HCT116 (cell line): ENCODE measurements around the gene TPK1. TPM values are rescaled to one million over a fixed set of nuclear protein-coding genes. Genes with fewer than 3 reads are reported as not detected.

Experiments used
- ATAC-seq: fragments of 200-7000 bp; cut with Tn5 transposase; 2 replicates; pipeline ENCODE4 v1.9.1; 2020; ENCODE audit warnings: mild to moderate bottlenecking, moderate library complexity
- BruUV-seq: library from RNA; stranded (reverse); fragments of 400-500 nt; replicated peaks from 2 replicates; lab custom pipeline; 2021; lab: Mats Ljungman, UMichigan
- CTCF ChIA-PET: fragments of 300-600 bp; sonication (Branson Sonifier 250); formaldehyde crosslinking; loops from one replicate; lab custom pipeline; 2021; ENCODE audit warnings: antibody characterized with exemption; lab: Charles Lee
- POLR2A ChIA-PET: fragments of 300-600, 350-600 bp; sonication (Branson Sonifier 250); formaldehyde crosslinking; loops from one replicate; lab custom pipeline; 2021; ENCODE audit warnings: antibody characterized with exemption; lab: Charles Lee
- RAD21 ChIA-PET, 2 experiments: fragments of 300-600 bp; sonication (Branson Sonifier 250); formaldehyde crosslinking; loops; one replicate each; lab custom pipeline; 2023; ENCODE audit warnings: low total read pairs in 2 of 2; ENCODE audit not compliant: uncharacterized antibody in 2 of 2, unreplicated experiment in 2 of 2, low non-redundant PET in 1 of 2; lab: Charles Lee
- DNase-seq: peaks from one replicate; pipeline ENCODE4 v3.0.0-alpha.2; 2010; ENCODE audit warnings: low read depth, low spot score
- H2AFZ ChIP-seq: fragments of 200-600 bp; shearing (Covaris generic), sonication (generic); 2 replicates; pipeline ENCODE4 v1.6.1; 2017; ENCODE audit warnings: low read depth, mixed run types, mixed read lengths, antibody characterized with exemption, low read length; ENCODE audit not compliant: poor library complexity, severe bottlenecking
- H3K27ac ChIP-seq: 2 replicates; pipeline ENCODE4 v1.5.1; 2012; ENCODE audit warnings: low read depth, low read length
- H3K27me3 ChIP-seq: fragments of 200-600 bp; sonication (generic); 2 replicates; pipeline ENCODE4 v1.6.1; 2016; ENCODE audit warnings: mixed run types, low read length, mixed read lengths; ENCODE audit not compliant: insufficient read depth
- H3K36me3 ChIP-seq, 2 experiments: fragments of 200-500 bp in 1 of 2; fragments of 200-600 bp in 1 of 2; sonication (Bioruptor generic) in 1 of 2; sonication (generic) in 1 of 2; 2 replicates each; pipeline versions ENCODE4 v1.5.1 to v1.6.1; 2014 to 2016; ENCODE audit warnings: low read length in 2 of 2, inconsistent platforms in 1 of 2, mixed read lengths in 1 of 2, mixed run types in 1 of 2; ENCODE audit not compliant: insufficient read depth in 2 of 2, control insufficient read depth in 1 of 2
- H3K4me1 ChIP-seq, 2 experiments: fragments of 200-600 bp in 1 of 2; sonication (generic) in 1 of 2; 2 replicates each; pipeline versions ENCODE4 v1.5.1 to v1.6.1; 2012 to 2017; ENCODE audit warnings: low read length in 2 of 2, inconsistent platforms in 1 of 2, mild to moderate bottlenecking in 1 of 2, mixed read lengths in 1 of 2, mixed run types in 1 of 2, moderate library complexity in 1 of 2; ENCODE audit not compliant: insufficient read depth in 2 of 2, control insufficient read depth in 1 of 2
- H3K4me2 ChIP-seq: fragments of 200-600 bp; sonication (generic); 2 replicates; pipeline ENCODE4 v1.6.1; 2017; ENCODE audit warnings: mixed run types, low read length, mixed read lengths
- H3K4me3 ChIP-seq, 2 experiments: fragments of 200-600 bp in 1 of 2; sonication (generic) in 1 of 2; replicated peaks in 1 of 2; 2 replicates each; pipeline ENCODE4 v1.5.1; 2011 to 2016; ENCODE audit warnings: low read length in 2 of 2, control low read depth in 1 of 2, low read depth in 1 of 2, mild to moderate bottlenecking in 1 of 2, mixed read lengths in 1 of 2, mixed run types in 1 of 2
- H3K79me2 ChIP-seq: fragments of 200-600 bp; sonication (generic); 2 replicates; pipeline ENCODE4 v1.6.1; 2017; ENCODE audit warnings: mild to moderate bottlenecking, mixed run types, low read length, moderate library complexity, mixed read lengths; ENCODE audit not compliant: insufficient read depth
- H3K9ac ChIP-seq: fragments of 200-600 bp; sonication (generic); 2 replicates; pipeline ENCODE4 v1.6.1; 2016; ENCODE audit warnings: low read length, mixed read lengths
- H3K9me2 ChIP-seq: fragments of 200-600 bp; sonication (generic), shearing (Covaris generic); 2 replicates; pipeline ENCODE4 v1.6.1; 2017; ENCODE audit warnings: mixed run types, mild to moderate bottlenecking, moderate library complexity; ENCODE audit not compliant: insufficient read depth
- H3K9me3 ChIP-seq, 2 experiments: fragments of 200-500 bp in 1 of 2; fragments of 200-600 bp in 1 of 2; sonication (Bioruptor generic) in 1 of 2; sonication (generic) in 1 of 2; 2 replicates each; pipeline ENCODE4 v1.6.1; 2014 to 2017; ENCODE audit warnings: low read length in 2 of 2, mixed read lengths in 2 of 2, inconsistent platforms in 1 of 2, low read depth in 1 of 2, mild to moderate bottlenecking in 1 of 2, mixed run types in 1 of 2, moderate library complexity in 1 of 2; ENCODE audit not compliant: control insufficient read depth in 1 of 2, insufficient read depth in 1 of 2
- H4K20me1 ChIP-seq: fragments of 200-600 bp; sonication (generic), shearing (Covaris generic); 2 replicates; pipeline ENCODE4 v1.6.1; 2017; ENCODE audit warnings: mixed run types, mild to moderate bottlenecking, moderate library complexity; ENCODE audit not compliant: insufficient read depth
- CBX3 ChIP-seq: IDR thresholded peaks from 2 replicates; pipeline ENCODE4 v1.6.1; 2012; ENCODE audit warnings: low read depth
- CEBPB ChIP-seq: IDR thresholded peaks from 2 replicates; pipeline ENCODE4 v1.6.1; 2012; ENCODE audit warnings: low read depth
- EGR1 ChIP-seq: IDR thresholded peaks from 2 replicates; pipeline ENCODE4 v1.6.1; 2012; ENCODE audit warnings: low read depth
- ELF1 ChIP-seq: IDR thresholded peaks from 2 replicates; pipeline ENCODE4 v1.6.1; 2012; ENCODE audit warnings: low read depth, borderline replicate concordance
- EZH2 ChIP-seq: fragments of 200-600 bp; sonication (generic); IDR thresholded peaks from 2 replicates; pipeline ENCODE4 v1.6.1; 2017; ENCODE audit warnings: antibody characterized with exemption, mixed run types
- EZH2phosphoT487 ChIP-seq: fragments of 200-600 bp; IDR thresholded peaks from 2 replicates; pipeline ENCODE4 v1.6.1; 2018; ENCODE audit warnings: antibody characterized with exemption, borderline replicate concordance
- FOSL1 ChIP-seq: IDR thresholded peaks from 2 replicates; pipeline ENCODE4 v1.6.1; 2012; ENCODE audit warnings: low read depth
- JUND ChIP-seq: IDR thresholded peaks from 2 replicates; pipeline ENCODE4 v1.6.1; 2012
- POLR2A ChIP-seq: IDR thresholded peaks from 2 replicates; pipeline ENCODE4 v1.7.0; 2011; ENCODE audit warnings: borderline replicate concordance; ENCODE audit not compliant: insufficient read depth, insufficient read length; ENCODE audit errors: extremely low read depth
- RAD21 ChIP-seq: IDR thresholded peaks from 2 replicates; pipeline ENCODE4 v1.6.1; 2012; ENCODE audit warnings: low read depth, mild to moderate bottlenecking
- SP1 ChIP-seq: IDR thresholded peaks from 2 replicates; pipeline ENCODE4 v1.6.1; 2012; ENCODE audit warnings: low read depth
- SRF ChIP-seq: IDR thresholded peaks from 2 replicates; pipeline ENCODE4 v1.6.1; 2012; ENCODE audit warnings: low read depth
- TCF7L2 ChIP-seq: IDR thresholded peaks from 2 replicates; pipeline ENCODE4 v1.7.0; 2011; ENCODE audit warnings: borderline replicate concordance, inconsistent platforms; ENCODE audit not compliant: insufficient read depth, insufficient read length; ENCODE audit errors: extremely low read depth
- YY1 ChIP-seq: IDR thresholded peaks from 2 replicates; pipeline ENCODE4 v1.6.1; 2011; ENCODE audit warnings: low read length, low read depth, moderate library complexity, mild to moderate bottlenecking; ENCODE audit not compliant: insufficient replicate concordance; ENCODE audit errors: extremely low read depth
- ZNF274 ChIP-seq: fragments of 200-500 bp; sonication (Bioruptor generic); IDR thresholded peaks from 2 replicates; pipeline ENCODE4 v1.6.1; 2014; ENCODE audit warnings: mild to moderate bottlenecking, low read depth, low read length, inconsistent platforms
- intact Hi-C: fragments of 100-400 bp; cut with micrococcal nuclease; formaldehyde crosslinking; loops from 2 replicates; pipeline ENCODE4 v1.10.0; 2022
- total RNA-seq: library from RNA; stranded (reverse); gene quantifications from one replicate; pipeline ENCODE4 v1.2.1, GENCODE V29; 2021; ENCODE audit not compliant: unreplicated experiment
- TF ChIP-seq, protein P1 (sequence below): IDR thresholded peaks from 2 replicates; pipeline ENCODE4 v1.6.1; 2012; ENCODE audit warnings: low read depth
- TF ChIP-seq, protein P2 (sequence below): IDR thresholded peaks from 2 replicates; pipeline ENCODE4 v1.6.1; 2011; ENCODE audit warnings: mild to moderate bottlenecking, low read length, moderate library complexity; ENCODE audit not compliant: insufficient replicate concordance; ENCODE audit errors: extremely low read depth
- TF ChIP-seq, protein P3 (sequence below), 3 experiments: fragments of 200-600 bp in 1 of 3; sonication (generic) in 1 of 3; IDR thresholded peaks in 2 of 3; conservative IDR thresholded peaks in 1 of 3; 2 replicates each; pipeline ENCODE4 v1.5.1; 2012 to 2017; ENCODE audit warnings: low read depth in 2 of 3, low read length in 2 of 3, antibody characterized with exemption in 1 of 3, borderline replicate concordance in 1 of 3, control low read depth in 1 of 3, mild to moderate bottlenecking in 1 of 3, mixed read lengths in 1 of 3, mixed run types in 1 of 3, moderate library complexity in 1 of 3; ENCODE audit not compliant: insufficient read depth in 1 of 3

Gene TPK1
- total RNA-seq, 1 experiment from 2014 or later, result 5.4 TPM

DNA sequence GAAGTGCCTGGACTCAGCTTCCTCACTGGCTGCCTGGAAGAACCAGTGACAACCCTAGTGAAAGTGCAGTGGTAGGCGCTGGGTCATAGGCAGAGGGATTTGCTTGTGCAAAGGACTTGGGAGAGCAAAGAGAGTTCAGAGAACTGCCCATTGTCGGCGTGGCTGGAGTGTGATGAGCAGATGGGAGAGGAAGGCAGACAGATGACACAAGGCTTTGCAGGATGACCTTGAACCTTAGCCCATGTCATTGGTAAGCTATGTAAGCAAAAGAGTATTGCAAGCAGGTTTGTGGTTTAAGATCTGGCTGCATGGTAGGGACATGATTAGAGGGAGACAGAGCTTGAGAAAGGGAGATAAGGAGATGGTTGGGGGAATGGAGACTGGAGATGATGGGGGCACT, 397.1 kb downstream of the TPK1 start:
- Histone ChIP-seq H4K20me1 (no peaks in the 10 kb centered on the region), H3K27me3 (no peaks in the 10 kb centered on the region), H3K9me3 (no peaks in the 10 kb centered on the region), H3K27ac (no peak overlapping the region)
- ATAC-seq, result no peak
- ChIA-PET RAD21 (no interaction called here), CTCF (interaction anchor here (1.3 kb wide), 1 partner anchor 11 kb away, joined by 4 read pairs; no protein-coding TSS in a partner anchor)
- TF ChIP-seq, protein P1, sequence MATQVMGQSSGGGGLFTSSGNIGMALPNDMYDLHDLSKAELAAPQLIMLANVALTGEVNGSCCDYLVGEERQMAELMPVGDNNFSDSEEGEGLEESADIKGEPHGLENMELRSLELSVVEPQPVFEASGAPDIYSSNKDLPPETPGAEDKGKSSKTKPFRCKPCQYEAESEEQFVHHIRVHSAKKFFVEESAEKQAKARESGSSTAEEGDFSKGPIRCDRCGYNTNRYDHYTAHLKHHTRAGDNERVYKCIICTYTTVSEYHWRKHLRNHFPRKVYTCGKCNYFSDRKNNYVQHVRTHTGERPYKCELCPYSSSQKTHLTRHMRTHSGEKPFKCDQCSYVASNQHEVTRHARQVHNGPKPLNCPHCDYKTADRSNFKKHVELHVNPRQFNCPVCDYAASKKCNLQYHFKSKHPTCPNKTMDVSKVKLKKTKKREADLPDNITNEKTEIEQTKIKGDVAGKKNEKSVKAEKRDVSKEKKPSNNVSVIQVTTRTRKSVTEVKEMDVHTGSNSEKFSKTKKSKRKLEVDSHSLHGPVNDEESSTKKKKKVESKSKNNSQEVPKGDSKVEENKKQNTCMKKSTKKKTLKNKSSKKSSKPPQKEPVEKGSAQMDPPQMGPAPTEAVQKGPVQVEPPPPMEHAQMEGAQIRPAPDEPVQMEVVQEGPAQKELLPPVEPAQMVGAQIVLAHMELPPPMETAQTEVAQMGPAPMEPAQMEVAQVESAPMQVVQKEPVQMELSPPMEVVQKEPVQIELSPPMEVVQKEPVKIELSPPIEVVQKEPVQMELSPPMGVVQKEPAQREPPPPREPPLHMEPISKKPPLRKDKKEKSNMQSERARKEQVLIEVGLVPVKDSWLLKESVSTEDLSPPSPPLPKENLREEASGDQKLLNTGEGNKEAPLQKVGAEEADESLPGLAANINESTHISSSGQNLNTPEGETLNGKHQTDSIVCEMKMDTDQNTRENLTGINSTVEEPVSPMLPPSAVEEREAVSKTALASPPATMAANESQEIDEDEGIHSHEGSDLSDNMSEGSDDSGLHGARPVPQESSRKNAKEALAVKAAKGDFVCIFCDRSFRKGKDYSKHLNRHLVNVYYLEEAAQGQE, result no peak
- TF ChIP-seq SRF, result no peak
- no peak for TF ChIP-seq SP1
- no peak for TF ChIP-seq YY1
- TF ChIP-seq, protein P2, sequence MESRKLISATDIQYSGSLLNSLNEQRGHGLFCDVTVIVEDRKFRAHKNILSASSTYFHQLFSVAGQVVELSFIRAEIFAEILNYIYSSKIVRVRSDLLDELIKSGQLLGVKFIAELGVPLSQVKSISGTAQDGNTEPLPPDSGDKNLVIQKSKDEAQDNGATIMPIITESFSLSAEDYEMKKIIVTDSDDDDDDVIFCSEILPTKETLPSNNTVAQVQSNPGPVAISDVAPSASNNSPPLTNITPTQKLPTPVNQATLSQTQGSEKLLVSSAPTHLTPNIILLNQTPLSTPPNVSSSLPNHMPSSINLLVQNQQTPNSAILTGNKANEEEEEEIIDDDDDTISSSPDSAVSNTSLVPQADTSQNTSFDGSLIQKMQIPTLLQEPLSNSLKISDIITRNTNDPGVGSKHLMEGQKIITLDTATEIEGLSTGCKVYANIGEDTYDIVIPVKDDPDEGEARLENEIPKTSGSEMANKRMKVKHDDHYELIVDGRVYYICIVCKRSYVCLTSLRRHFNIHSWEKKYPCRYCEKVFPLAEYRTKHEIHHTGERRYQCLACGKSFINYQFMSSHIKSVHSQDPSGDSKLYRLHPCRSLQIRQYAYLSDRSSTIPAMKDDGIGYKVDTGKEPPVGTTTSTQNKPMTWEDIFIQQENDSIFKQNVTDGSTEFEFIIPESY, result no peak
- TF ChIP-seq RAD21, result no peak
- no peak for TF ChIP-seq EGR1
- no peak for TF ChIP-seq CBX3
- no peak for TF ChIP-seq TCF7L2
- no peak for TF ChIP-seq FOSL1
- no peak for TF ChIP-seq ELF1
- no peak for TF ChIP-seq ZNF274
- TF ChIP-seq JUND, result no peak
- TF ChIP-seq, protein P3, sequence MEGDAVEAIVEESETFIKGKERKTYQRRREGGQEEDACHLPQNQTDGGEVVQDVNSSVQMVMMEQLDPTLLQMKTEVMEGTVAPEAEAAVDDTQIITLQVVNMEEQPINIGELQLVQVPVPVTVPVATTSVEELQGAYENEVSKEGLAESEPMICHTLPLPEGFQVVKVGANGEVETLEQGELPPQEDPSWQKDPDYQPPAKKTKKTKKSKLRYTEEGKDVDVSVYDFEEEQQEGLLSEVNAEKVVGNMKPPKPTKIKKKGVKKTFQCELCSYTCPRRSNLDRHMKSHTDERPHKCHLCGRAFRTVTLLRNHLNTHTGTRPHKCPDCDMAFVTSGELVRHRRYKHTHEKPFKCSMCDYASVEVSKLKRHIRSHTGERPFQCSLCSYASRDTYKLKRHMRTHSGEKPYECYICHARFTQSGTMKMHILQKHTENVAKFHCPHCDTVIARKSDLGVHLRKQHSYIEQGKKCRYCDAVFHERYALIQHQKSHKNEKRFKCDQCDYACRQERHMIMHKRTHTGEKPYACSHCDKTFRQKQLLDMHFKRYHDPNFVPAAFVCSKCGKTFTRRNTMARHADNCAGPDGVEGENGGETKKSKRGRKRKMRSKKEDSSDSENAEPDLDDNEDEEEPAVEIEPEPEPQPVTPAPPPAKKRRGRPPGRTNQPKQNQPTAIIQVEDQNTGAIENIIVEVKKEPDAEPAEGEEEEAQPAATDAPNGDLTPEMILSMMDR (IDR thresholded peaks at IDR 0.05 in 2 of 3, conservative IDR thresholded peaks at IDR 0.05 in 1 of 3; ENCODE audit: borderline replicate concordance in 1 of 3, insufficient read depth in 1 of 3, low read depth in 2 of 3, low read length in 2 of 3), result no peak
- TF ChIP-seq EZH2phosphoT487, result no peak
- no peak for TF ChIP-seq CEBPB
- TF ChIP-seq EZH2, result no peak
- TF ChIP-seq POLR2A, result no peak
- TF ChIP-seq, all 23 proteins: peak for 0
- no peaks in the 10 kb centered on the region for H3K9me2 ChIP-seq
- DNase-seq, result no peak
- no peaks in the 10 kb centered on the region for H3K4me1 ChIP-seq
- no peak overlapping the region for H2AFZ ChIP-seq
- no peak overlapping the region for H3K4me3 ChIP-seq
- BruUV-seq, result no TSS peak
- no peaks in the 10 kb centered on the region for H3K79me2 ChIP-seq
- no peak overlapping the region for H3K9ac ChIP-seq
- intact Hi-C loops, result no loop called here
- H3K36me3 ChIP-seq, result no peaks in the 10 kb centered on the region
- POLR2A ChIA-PET, result no interaction called here
- no peak overlapping the region for H3K4me2 ChIP-seq
